ENCODE results near the gene ENO1.

Gene ENO1

DNA sequence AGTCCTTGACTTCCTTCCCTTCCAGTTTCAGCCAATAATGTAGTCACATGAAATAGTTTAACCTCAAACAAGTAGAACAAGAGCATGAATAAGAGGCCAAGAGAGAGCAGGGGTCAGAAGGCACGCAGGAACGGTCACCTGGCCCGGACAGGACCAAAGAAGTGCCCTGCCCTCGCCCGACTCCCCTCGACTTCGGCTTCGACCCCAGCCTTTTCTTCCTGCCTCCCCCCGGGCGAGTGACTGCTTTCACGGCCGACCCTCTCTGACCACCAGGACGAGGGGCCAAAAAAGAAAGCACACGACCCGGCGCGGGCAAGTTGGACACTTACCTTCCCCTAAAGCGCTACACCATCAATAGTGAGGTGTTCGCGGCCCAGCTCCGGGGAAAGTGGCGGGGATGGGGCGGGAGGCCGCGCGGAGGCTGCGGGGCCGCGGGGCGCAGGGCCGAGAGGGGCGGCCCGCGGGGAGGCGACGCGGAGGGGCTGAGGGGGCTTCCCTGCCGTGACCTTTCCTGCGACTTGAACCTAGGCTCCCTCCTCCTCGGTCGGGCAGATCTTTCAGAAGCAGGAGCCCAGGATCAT, 61.6 kb downstream of the ENO1 start:
- DNase-seq (ENCODE audit: insufficient read length, low spot score) (peak; percentile 25), FAIRE-seq (peak; percentile 35)
- no peak for TF ChIP-seq PAX5 (IDR thresholded peaks at IDR 0.05; ENCODE audit: insufficient read depth, low read length, severe bottlenecking)
- no peak for TF ChIP-seq TAF1 (IDR thresholded peaks at IDR 0.05; ENCODE audit: low read depth, low read length)
- peak; percentile 48; the same call in 1 of the 2 replicates for TF ChIP-seq POLR2AphosphoS5 (IDR thresholded peaks at IDR 0.05; ENCODE audit: low read depth, low read length)
- TF ChIP-seq POU2F2 (IDR thresholded peaks at IDR 0.05; ENCODE audit: low read depth, low read length), result no peak
- peak; percentile 28; the same call in 1 of the 2 replicates for TF ChIP-seq SPI1 (IDR thresholded peaks at IDR 0.05; ENCODE audit: low read depth, low read length)

DNA sequence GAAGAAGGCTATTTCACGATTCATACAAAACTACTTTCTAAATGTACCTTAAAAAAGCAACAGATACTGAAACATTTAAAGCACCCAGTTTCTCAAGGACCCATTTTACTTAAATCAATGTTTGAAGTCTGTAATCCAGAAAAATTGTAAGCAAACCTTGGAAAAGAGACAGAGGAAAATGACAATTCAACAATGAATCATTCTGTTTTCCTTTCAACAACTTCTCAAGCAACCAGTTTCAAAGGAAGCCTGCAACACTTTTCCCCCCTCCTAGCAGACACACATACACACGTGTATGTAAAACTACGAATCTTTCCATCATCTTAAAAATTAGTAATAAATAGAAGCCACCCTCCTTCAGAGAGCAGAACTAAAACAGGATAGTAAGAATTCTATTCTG, 62.2 kb downstream of the ENO1 start:
- TF ChIP-seq PAX5 (IDR thresholded peaks at IDR 0.05; ENCODE audit: insufficient read depth, low read length, severe bottlenecking), result no peak
- TF ChIP-seq POU2F2 (IDR thresholded peaks at IDR 0.05; ENCODE audit: low read depth, low read length), result no peak
- TF ChIP-seq TAF1 (IDR thresholded peaks at IDR 0.05; ENCODE audit: low read depth, low read length), result no peak
- no peak for TF ChIP-seq POLR2A (IDR thresholded peaks at IDR 0.05; ENCODE audit: low read depth, low read length)
- no peak for TF ChIP-seq SPI1 (IDR thresholded peaks at IDR 0.05; ENCODE audit: low read depth, low read length)
- TF ChIP-seq POLR2AphosphoS5 (IDR thresholded peaks at IDR 0.05; ENCODE audit: low read depth, low read length), result no peak
- no peak for DNase-seq (ENCODE audit: insufficient read length, low spot score)
- FAIRE-seq, result no peak

- DNase-seq (ENCODE audit: insufficient read length, low spot score), result no peak
- peak; percentile 85 for FAIRE-seq
- TF ChIP-seq PAX5 (IDR thresholded peaks at IDR 0.05; ENCODE audit: insufficient read depth, low read length, severe bottlenecking) (no peak), POLR2AphosphoS5 (IDR thresholded peaks at IDR 0.05; ENCODE audit: low read depth, low read length) (no peak), SPI1 (IDR thresholded peaks at IDR 0.05; ENCODE audit: low read depth, low read length) (no peak), TAF1 (IDR thresholded peaks at IDR 0.05; ENCODE audit: low read depth, low read length) (no peak), POLR2A (IDR thresholded peaks at IDR 0.05; ENCODE audit: low read depth, low read length) (no peak), POU2F2 (IDR thresholded peaks at IDR 0.05; ENCODE audit: low read depth, low read length) (no peak)
Measured at GRCh38 chr1:8815582-8816151, 62.8 kb downstream of the ENO1 start.

DNA sequence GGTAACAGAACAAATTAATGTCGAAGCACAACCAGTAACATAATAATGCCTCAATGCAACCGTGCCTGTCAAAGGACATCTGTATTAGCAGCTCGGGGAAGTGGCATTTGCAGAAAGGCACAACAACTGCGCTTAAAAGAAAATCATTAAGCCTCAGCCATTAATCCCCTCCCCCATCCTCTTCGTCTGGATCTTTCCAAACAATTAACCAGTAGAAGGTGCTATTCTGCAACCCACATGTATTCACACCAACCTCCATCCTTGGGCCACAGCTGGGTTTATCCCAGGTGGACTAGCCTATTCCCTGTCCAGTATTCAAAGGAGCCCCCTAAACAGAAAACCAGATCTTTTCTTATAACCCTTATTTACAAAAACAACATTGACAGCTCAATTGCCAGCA, 63.6 kb downstream of the ENO1 start:
- FAIRE-seq (peak; percentile 50), DNase-seq (ENCODE audit: insufficient read length, low spot score) (no peak)
- TF ChIP-seq POLR2A (IDR thresholded peaks at IDR 0.05; ENCODE audit: low read depth, low read length) (no peak), SPI1 (IDR thresholded peaks at IDR 0.05; ENCODE audit: low read depth, low read length) (no peak), POLR2AphosphoS5 (IDR thresholded peaks at IDR 0.05; ENCODE audit: low read depth, low read length) (no peak), TAF1 (IDR thresholded peaks at IDR 0.05; ENCODE audit: low read depth, low read length) (no peak), PAX5 (IDR thresholded peaks at IDR 0.05; ENCODE audit: insufficient read depth, low read length, severe bottlenecking) (no peak), POU2F2 (IDR thresholded peaks at IDR 0.05; ENCODE audit: low read depth, low read length) (no peak)

- no peak for TF ChIP-seq POLR2AphosphoS5 (IDR thresholded peaks at IDR 0.05; ENCODE audit: low read depth, low read length)
- TF ChIP-seq TAF1 (IDR thresholded peaks at IDR 0.05; ENCODE audit: low read depth, low read length), result no peak
- TF ChIP-seq POU2F2 (IDR thresholded peaks at IDR 0.05; ENCODE audit: low read depth, low read length), result no peak
- TF ChIP-seq PAX5 (IDR thresholded peaks at IDR 0.05; ENCODE audit: insufficient read depth, low read length, severe bottlenecking), result no peak
- TF ChIP-seq SPI1 (IDR thresholded peaks at IDR 0.05; ENCODE audit: low read depth, low read length), result no peak
- TF ChIP-seq POLR2A (IDR thresholded peaks at IDR 0.05; ENCODE audit: low read depth, low read length), result no peak
- no peak for DNase-seq (ENCODE audit: insufficient read length, low spot score)
- no peak for FAIRE-seq
Measured at GRCh38 chr1:8813991-8814390, 64.5 kb downstream of the ENO1 start.

DNA sequence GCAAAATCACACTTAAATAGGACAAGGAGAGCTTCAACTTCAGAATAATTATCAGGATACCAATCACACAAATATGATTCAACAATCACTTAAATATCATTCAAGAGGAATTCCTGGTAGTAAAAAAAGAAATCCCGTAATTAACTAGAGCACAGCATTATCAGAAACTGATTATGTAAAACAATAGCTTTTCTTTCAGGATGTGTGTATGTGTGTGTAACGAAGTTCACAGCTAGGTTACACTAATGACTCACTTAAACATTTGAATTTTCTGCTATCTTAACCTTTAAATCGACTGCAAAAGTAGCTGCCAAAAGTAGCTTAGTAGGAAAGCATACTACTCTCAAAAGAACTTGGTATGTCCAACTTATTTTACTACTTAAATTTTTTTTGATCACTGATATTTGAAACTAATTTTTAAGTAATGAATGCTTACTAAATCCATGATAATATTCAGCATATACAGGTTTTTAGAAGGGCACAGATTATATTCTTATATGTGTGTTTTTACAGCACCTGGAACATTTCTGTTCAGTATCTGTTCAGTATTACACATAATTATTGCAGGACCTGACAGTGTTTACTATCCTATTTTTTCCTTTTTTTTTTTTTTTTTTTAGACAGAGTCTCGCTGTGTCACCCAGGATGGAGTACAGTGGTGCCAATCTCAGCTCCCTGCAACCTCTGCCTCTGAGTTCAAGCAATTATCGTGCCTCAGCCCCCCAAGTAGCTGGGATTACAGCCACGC, 65.3 kb downstream of the ENO1 start:
- TF ChIP-seq POLR2A (IDR thresholded peaks at IDR 0.05; ENCODE audit: low read depth, low read length) (no peak), SPI1 (IDR thresholded peaks at IDR 0.05; ENCODE audit: low read depth, low read length) (no peak), TAF1 (IDR thresholded peaks at IDR 0.05; ENCODE audit: low read depth, low read length) (no peak), PAX5 (IDR thresholded peaks at IDR 0.05; ENCODE audit: insufficient read depth, low read length, severe bottlenecking) (no peak), POLR2AphosphoS5 (IDR thresholded peaks at IDR 0.05; ENCODE audit: low read depth, low read length) (no peak), POU2F2 (IDR thresholded peaks at IDR 0.05; ENCODE audit: low read depth, low read length) (no peak)
- FAIRE-seq, result no peak
- DNase-seq (ENCODE audit: insufficient read length, low spot score), result no peak

DNA sequence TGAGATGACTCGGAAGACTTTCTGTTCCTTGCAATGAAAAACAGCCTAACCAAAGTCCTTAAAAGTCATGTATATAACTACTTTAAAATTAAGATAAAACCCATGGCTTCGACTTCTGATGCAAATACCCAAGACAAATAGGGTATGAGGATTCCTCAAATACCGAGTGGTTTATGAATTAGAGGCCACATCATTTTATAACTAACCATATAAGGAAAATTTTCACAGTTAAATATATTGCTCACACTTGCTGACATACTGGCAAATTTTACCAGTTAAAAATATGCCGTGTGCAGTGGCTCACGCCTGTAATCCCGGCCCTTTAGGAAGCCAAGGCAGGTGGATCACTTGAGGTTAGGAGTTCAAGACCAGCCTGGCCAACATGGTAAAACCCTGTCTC, 66.4 kb downstream of the ENO1 start:
- DNase-seq (ENCODE audit: insufficient read length, low spot score) (no peak), FAIRE-seq (no peak)
- TF ChIP-seq PAX5 (IDR thresholded peaks at IDR 0.05; ENCODE audit: insufficient read depth, low read length, severe bottlenecking) (no peak), POLR2AphosphoS5 (IDR thresholded peaks at IDR 0.05; ENCODE audit: low read depth, low read length) (no peak), POLR2A (IDR thresholded peaks at IDR 0.05; ENCODE audit: low read depth, low read length) (no peak), TAF1 (IDR thresholded peaks at IDR 0.05; ENCODE audit: low read depth, low read length) (no peak), SPI1 (IDR thresholded peaks at IDR 0.05; ENCODE audit: low read depth, low read length) (no peak), POU2F2 (IDR thresholded peaks at IDR 0.05; ENCODE audit: low read depth, low read length) (no peak)
